Measurements from ENCODE around the gene DCAF7. TPM values are rescaled to one million over a fixed set of nuclear protein-coding genes. Genes with fewer than 3 reads are reported as not detected.

Gene DCAF7
- total and polyA plus RNA-seq, 4 experiments from 2014 or later, result 75.6 to 93.0 (median 86.5) TPM

- Mint-ChIP-seq H3K27me3 (peaks cover 10 to 11% of the 10 kb centered on the region in 2 donors), H3K4me3 (no peak overlapping the region), H3K36me3 (no peaks in the 10 kb centered on the region), H3K4me1 (peaks cover 0 to 8% (median 3%) of the 10 kb centered on the region in 4 donors), H3K27ac (no peak overlapping the region), H3K9me3 (no peaks in the 10 kb centered on the region)
- peaks cover 6% of the 10 kb centered on the region for H3K27me3 ChIP-seq (ENCODE audit: insufficient read depth, low read length)
- intact Hi-C loops (cut with micrococcal nuclease), result no loop called here
- CTCF ChIA-PET (ENCODE audit: partially characterized antibody), result interaction anchor here (1.1 kb wide), 1 partner anchor 85 kb away, joined by 3 read pairs; no protein-coding TSS in a partner anchor
- no peaks in the 10 kb centered on the region for H3K36me3 ChIP-seq (ENCODE audit: insufficient read depth, low read length)
- H3K9me3 ChIP-seq (ENCODE audit: control insufficient read depth in 1 of 2, low read length in 2 of 2), result no peaks in the 10 kb centered on the region
- no peak overlapping the region for H3K27ac ChIP-seq (ENCODE audit: low read depth, low read length)
- no peaks in the 10 kb centered on the region for H3K4me1 ChIP-seq (ENCODE audit: insufficient read depth, low read length)
- no peak for DNase-seq
- POLR2A ChIA-PET (ENCODE audit: partially characterized antibody), result no interaction called here
- no peak overlapping the region for H3K4me3 ChIP-seq (ENCODE audit: low read length in 2 of 2)
Observed at GRCh38 chr17:63526861-63527260, 23.4 kb upstream of the DCAF7 start.

GRCh38 chr17:63528183-63528582 is 22.1 kb upstream of the DCAF7 start:
- no peaks in the 10 kb centered on the region for H3K4me1 ChIP-seq (ENCODE audit: insufficient read depth, low read length)
- peaks cover 0 to 8% (median 3%) of the 10 kb centered on the region in 4 donors for H3K4me1 Mint-ChIP-seq
- H3K9me3 Mint-ChIP-seq, result no peaks in the 10 kb centered on the region
- ChIA-PET POLR2A (ENCODE audit: partially characterized antibody) (no interaction called here), CTCF (ENCODE audit: partially characterized antibody) (no interaction called here)
- H3K9me3 ChIP-seq (ENCODE audit: control insufficient read depth in 1 of 2, low read length in 2 of 2), result no peaks in the 10 kb centered on the region
- no peak overlapping the region for H3K4me3 ChIP-seq (ENCODE audit: low read length in 2 of 2)
- H3K27me3 Mint-ChIP-seq, result peaks cover 10 to 11% of the 10 kb centered on the region in 2 donors
- peaks cover 6% of the 10 kb centered on the region for H3K27me3 ChIP-seq (ENCODE audit: insufficient read depth, low read length)
- H3K27ac Mint-ChIP-seq, result no peak overlapping the region
- intact Hi-C loops (cut with micrococcal nuclease), result no loop called here
- no peak overlapping the region for H3K27ac ChIP-seq (ENCODE audit: low read depth, low read length)
- no peak for DNase-seq
- no peaks in the 10 kb centered on the region for H3K36me3 Mint-ChIP-seq
- H3K36me3 ChIP-seq (ENCODE audit: insufficient read depth, low read length), result no peaks in the 10 kb centered on the region
- H3K4me3 Mint-ChIP-seq, result no peak overlapping the region

DNA sequence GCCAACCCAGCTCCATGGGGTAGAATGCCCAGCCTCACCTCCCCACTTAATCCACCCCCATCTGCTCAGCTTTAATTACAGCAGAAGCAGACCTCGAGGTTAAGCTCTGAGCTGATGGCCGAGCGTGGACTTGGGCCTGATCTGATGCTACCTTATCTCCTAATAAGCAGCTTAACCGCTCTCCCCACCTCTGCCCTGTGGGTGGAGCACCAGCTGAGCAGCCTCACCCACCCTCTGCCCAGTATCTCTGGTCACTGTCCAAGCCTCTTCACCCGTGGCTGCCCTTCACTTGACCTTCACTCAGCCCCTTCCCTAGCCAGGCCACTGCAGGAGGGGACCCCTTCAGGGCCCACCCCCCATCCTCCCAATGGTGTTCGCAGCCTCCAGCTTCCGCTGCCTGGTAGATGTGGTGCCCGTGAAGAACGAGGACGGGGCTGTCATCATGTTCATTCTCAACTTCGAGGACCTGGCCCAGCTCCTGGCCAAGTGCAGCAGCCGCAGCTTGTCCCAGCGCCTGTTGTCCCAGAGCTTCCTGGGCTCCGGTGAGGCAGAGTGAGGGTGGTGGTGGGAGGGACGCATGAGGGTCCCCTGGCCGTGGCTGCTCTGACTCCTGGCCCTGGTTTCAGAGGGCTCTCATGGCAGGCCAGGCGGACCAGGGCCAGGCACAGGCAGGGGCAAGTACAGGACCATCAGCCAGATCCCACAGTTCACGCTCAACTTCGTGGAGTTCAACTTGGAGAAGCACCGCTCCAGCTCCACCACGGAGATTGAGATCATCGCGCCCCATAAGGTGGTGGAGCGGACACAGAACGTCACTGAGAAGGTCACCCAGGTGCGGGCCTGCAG is 20.3 kb upstream of the DCAF7 start:
- ChIA-PET CTCF (ENCODE audit: partially characterized antibody) (no interaction called here), POLR2A (ENCODE audit: partially characterized antibody) (no interaction called here)
- no peaks in the 10 kb centered on the region for H3K36me3 ChIP-seq (ENCODE audit: insufficient read depth, low read length)
- no peaks in the 10 kb centered on the region for H3K4me1 ChIP-seq (ENCODE audit: insufficient read depth, low read length)
- no peak overlapping the region for H3K4me3 Mint-ChIP-seq
- H3K27ac ChIP-seq (ENCODE audit: low read depth, low read length), result no peak overlapping the region
- H3K27ac Mint-ChIP-seq, result peak overlapping the region in 1 of 7 donors; percentile 41
- peaks cover 0 to 2% (median 0%) of the 10 kb centered on the region in 8 donors for H3K9me3 Mint-ChIP-seq
- H3K9me3 ChIP-seq (ENCODE audit: control insufficient read depth in 1 of 2, low read length in 2 of 2), result no peaks in the 10 kb centered on the region
- intact Hi-C loops (cut with micrococcal nuclease), result no loop called here
- no peak for DNase-seq
- no peaks in the 10 kb centered on the region for H3K27me3 ChIP-seq (ENCODE audit: insufficient read depth, low read length)
- H3K36me3 Mint-ChIP-seq, result no peaks in the 10 kb centered on the region
- H3K4me1 Mint-ChIP-seq, result no peaks in the 10 kb centered on the region
- no peak overlapping the region for H3K4me3 ChIP-seq (ENCODE audit: low read length in 2 of 2)
- peaks cover 0 to 1% of the 10 kb centered on the region in 2 donors for H3K27me3 Mint-ChIP-seq

DNA sequence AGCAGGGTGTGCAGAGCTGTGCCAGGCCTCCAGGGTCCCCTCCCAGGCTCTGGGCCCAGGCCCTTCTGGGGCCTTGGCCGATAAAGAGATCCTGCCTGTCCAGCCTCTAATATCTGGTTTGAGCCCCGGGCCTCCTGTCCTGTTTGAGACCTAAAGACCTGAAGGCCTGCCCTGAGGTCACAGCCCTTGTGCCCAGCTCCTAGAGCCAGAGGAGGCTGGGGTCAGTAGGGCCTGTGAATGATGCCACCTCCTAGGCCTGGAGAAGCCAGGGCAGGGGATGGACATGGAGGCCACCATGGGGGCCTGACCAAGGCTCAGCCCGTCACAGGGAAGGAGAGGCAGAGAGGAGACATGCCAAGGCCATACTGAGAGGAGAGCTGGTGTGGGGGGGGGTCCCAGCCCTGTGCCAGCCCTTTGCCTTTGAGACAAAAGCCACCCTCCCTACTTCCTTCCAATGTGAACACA is 19.7 kb upstream of the DCAF7 start:
- H3K4me1 Mint-ChIP-seq, result no peaks in the 10 kb centered on the region
- H3K27ac ChIP-seq (ENCODE audit: low read depth, low read length), result no peak overlapping the region
- CTCF ChIA-PET (ENCODE audit: partially characterized antibody), result interaction anchor here (0.8 kb wide), 1 partner anchor 81 kb away, joined by 3 read pairs; no protein-coding TSS in a partner anchor
- H3K27me3 ChIP-seq (ENCODE audit: insufficient read depth, low read length), result no peaks in the 10 kb centered on the region
- POLR2A ChIA-PET (ENCODE audit: partially characterized antibody), result no interaction called here
- H3K36me3 Mint-ChIP-seq, result no peaks in the 10 kb centered on the region
- H3K4me1 ChIP-seq (ENCODE audit: insufficient read depth, low read length), result no peaks in the 10 kb centered on the region
- no peak overlapping the region for H3K4me3 Mint-ChIP-seq
- H3K27me3 Mint-ChIP-seq, result peaks cover 1 to 5% of the 10 kb centered on the region in 2 donors
- H3K27ac Mint-ChIP-seq, result no peak overlapping the region
- H3K9me3 ChIP-seq (ENCODE audit: control insufficient read depth in 1 of 2, low read length in 2 of 2), result no peaks in the 10 kb centered on the region
- H3K36me3 ChIP-seq (ENCODE audit: insufficient read depth, low read length), result no peaks in the 10 kb centered on the region
- DNase-seq, result no peak
- intact Hi-C loops (cut with micrococcal nuclease), result no loop called here
- H3K4me3 ChIP-seq (ENCODE audit: low read length in 2 of 2), result no peak overlapping the region
- H3K9me3 Mint-ChIP-seq, result peaks cover 0 to 2% (median 0%) of the 10 kb centered on the region in 8 donors

DNA sequence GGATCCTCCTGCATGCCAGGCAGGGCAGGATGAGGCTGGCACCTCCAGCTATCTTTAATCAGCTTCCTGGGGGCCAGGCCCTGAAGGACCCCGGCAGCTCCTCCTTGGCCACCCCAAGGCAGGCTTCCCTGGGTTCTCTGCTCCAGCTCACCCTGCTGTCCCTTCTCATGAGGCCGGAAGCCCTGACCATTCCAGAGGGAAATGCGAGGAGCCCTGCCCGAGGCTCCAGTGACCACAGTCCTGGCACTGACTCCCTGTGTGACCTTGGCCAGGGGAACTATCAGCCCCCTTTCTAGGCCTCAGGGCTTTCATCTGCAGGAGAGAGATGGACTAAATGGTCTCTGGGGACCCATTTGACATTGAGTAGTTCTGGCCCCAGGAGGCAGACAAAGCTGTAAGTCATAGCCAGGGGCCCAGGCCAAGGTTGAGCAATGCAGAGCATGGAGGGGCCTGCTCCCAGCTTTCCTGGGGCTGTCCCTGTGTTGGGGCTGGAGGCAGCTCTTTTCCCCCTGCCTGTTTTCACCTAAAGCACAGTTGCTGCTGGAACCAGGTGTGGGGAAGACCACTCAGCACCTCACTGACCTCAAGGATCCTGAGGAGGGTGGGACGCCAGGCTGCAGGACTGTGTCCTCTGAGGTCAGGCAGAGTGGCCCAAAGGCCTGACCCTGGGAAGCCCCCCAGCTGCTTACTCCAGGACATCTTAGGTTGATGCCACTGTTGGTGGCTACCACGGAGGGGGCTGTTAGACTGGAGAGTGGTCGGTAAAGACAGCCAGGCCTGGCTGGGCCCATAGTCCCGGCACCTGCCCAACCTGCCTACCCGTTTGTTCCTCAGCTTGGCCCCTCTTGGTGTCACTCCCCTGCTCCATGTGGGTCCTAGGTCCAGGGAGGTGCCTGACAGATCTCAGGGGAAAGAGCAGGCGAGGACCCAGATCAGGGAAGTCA is 19.0 kb upstream of the DCAF7 start:
- no peak overlapping the region for H3K4me3 Mint-ChIP-seq
- DNase-seq, result no peak
- Histone ChIP-seq H3K4me1 (ENCODE audit: insufficient read depth, low read length) (no peaks in the 10 kb centered on the region), H3K27me3 (ENCODE audit: insufficient read depth, low read length) (no peaks in the 10 kb centered on the region), H3K4me3 (ENCODE audit: low read length in 2 of 2) (no peak overlapping the region), H3K27ac (ENCODE audit: low read depth, low read length) (no peak overlapping the region), H3K9me3 (ENCODE audit: control insufficient read depth in 1 of 2, low read length in 2 of 2) (no peaks in the 10 kb centered on the region), H3K36me3 (ENCODE audit: insufficient read depth, low read length) (no peaks in the 10 kb centered on the region)
- no peaks in the 10 kb centered on the region for H3K4me1 Mint-ChIP-seq
- H3K27me3 Mint-ChIP-seq, result peaks cover 1 to 5% of the 10 kb centered on the region in 2 donors
- POLR2A ChIA-PET (ENCODE audit: partially characterized antibody), result no interaction called here
- no peaks in the 10 kb centered on the region for H3K36me3 Mint-ChIP-seq
- H3K9me3 Mint-ChIP-seq, result peaks cover 0 to 2% (median 0%) of the 10 kb centered on the region in 8 donors
- CTCF ChIA-PET (ENCODE audit: partially characterized antibody), result interaction anchor here (0.8 kb wide), 1 partner anchor 80 kb away, joined by 3 read pairs; no protein-coding TSS in a partner anchor
- intact Hi-C loops (cut with micrococcal nuclease), result no loop called here
- H3K27ac Mint-ChIP-seq, result peak overlapping the region in 2 of 7 donors; percentile 36 to 57

- H3K9me3 Mint-ChIP-seq, result peaks cover 0 to 2% (median 0%) of the 10 kb centered on the region in 8 donors
- Histone ChIP-seq H3K4me3 (ENCODE audit: low read length in 2 of 2) (no peak overlapping the region), H3K27me3 (ENCODE audit: insufficient read depth, low read length) (peaks cover 1% of the 10 kb centered on the region), H3K9me3 (ENCODE audit: control insufficient read depth in 1 of 2, low read length in 2 of 2) (no peaks in the 10 kb centered on the region), H3K4me1 (ENCODE audit: insufficient read depth, low read length) (peaks cover 6% of the 10 kb centered on the region), H3K36me3 (ENCODE audit: insufficient read depth, low read length) (no peaks in the 10 kb centered on the region), H3K27ac (ENCODE audit: low read depth, low read length) (no peak overlapping the region)
- peaks cover 2 to 3% (median 2%) of the 10 kb centered on the region in 4 donors for H3K4me1 Mint-ChIP-seq
- ChIA-PET CTCF (ENCODE audit: partially characterized antibody) (no interaction called here), POLR2A (ENCODE audit: partially characterized antibody) (interaction anchor here (0.9 kb wide), 1 partner anchor 9 kb away, joined by 3 read pairs; no protein-coding TSS in a partner anchor)
- H3K27ac Mint-ChIP-seq, result no peak overlapping the region
- peaks cover 10 to 11% of the 10 kb centered on the region in 2 donors for H3K27me3 Mint-ChIP-seq
- DNase-seq, result no peak
- H3K4me3 Mint-ChIP-seq, result no peak overlapping the region
- intact Hi-C loops (cut with micrococcal nuclease), result no loop called here
- no peaks in the 10 kb centered on the region for H3K36me3 Mint-ChIP-seq
Observed at GRCh38 chr17:63533433-63534077, 16.7 kb upstream of the DCAF7 start.
